ENCODE measurements around the gene COPS9.

COPS9 gene

GRCh38 chr2:240149943-240150784, 14.1 kb upstream of the COPS9 start:
- no peaks in the 10 kb centered on the region for H3K9me3 ChIP-seq (ENCODE audit: insufficient read depth, low read depth, low read length)
- no peaks in the 10 kb centered on the region for H3K36me3 ChIP-seq (ENCODE audit: insufficient read depth, low read length)
- H3K4me1 ChIP-seq (ENCODE audit: insufficient read depth, low read length, poor library complexity, severe bottlenecking): no peaks in the 10 kb centered on the region
- H3K27me3 ChIP-seq (ENCODE audit: insufficient read depth, low read length, poor library complexity, severe bottlenecking): no peaks in the 10 kb centered on the region
- H4K20me1 ChIP-seq (ENCODE audit: insufficient read depth, low read length, poor library complexity, severe bottlenecking): no peaks in the 10 kb centered on the region
- H3K4me2 ChIP-seq (ENCODE audit: low read depth, low read length, poor library complexity, severe bottlenecking): no peak overlapping the region
- no peaks in the 10 kb centered on the region for H3K9me2 ChIP-seq (replicated peaks; ENCODE audit: low read depth, low read length)
- H3K79me2 ChIP-seq (ENCODE audit: insufficient read depth, low read length): no peaks in the 10 kb centered on the region
- H3K9ac ChIP-seq (ENCODE audit: low read depth, low read length, poor library complexity, severe bottlenecking): no peak overlapping the region
- no peak for TF ChIP-seq EZH2phosphoT487 (IDR thresholded peaks at IDR 0.05; ENCODE audit: borderline replicate concordance)
- peak; percentile 87 for TF ChIP-seq CTCF (conservative IDR thresholded peaks at IDR 0.05; ENCODE audit: low read length)
- peak overlapping the region; percentile 63; the same call in 1 of the 2 replicates for H2AFZ ChIP-seq (ENCODE audit: low read length)
- no peaks in the 10 kb centered on the region for H3F3A ChIP-seq (ENCODE audit: low read depth)
- no peak overlapping the region for H3K4me3 ChIP-seq (ENCODE audit: low read length, poor library complexity, severe bottlenecking)

- Histone ChIP-seq H3K4me2 (ENCODE audit: low read depth, low read length, poor library complexity, severe bottlenecking) (no peak overlapping the region), H3K9ac (ENCODE audit: low read depth, low read length, poor library complexity, severe bottlenecking) (no peak overlapping the region), H3K27me3 (ENCODE audit: insufficient read depth, low read length, poor library complexity, severe bottlenecking) (no peaks in the 10 kb centered on the region), H3K4me3 (ENCODE audit: low read length, poor library complexity, severe bottlenecking) (no peak overlapping the region), H3K4me1 (ENCODE audit: insufficient read depth, low read length, poor library complexity, severe bottlenecking) (no peaks in the 10 kb centered on the region), H3K9me2 (replicated peaks; ENCODE audit: low read depth, low read length) (no peaks in the 10 kb centered on the region), H3K36me3 (ENCODE audit: insufficient read depth, low read length) (no peaks in the 10 kb centered on the region), H2AFZ (ENCODE audit: low read length) (no peak overlapping the region), H4K20me1 (ENCODE audit: insufficient read depth, low read length, poor library complexity, severe bottlenecking) (no peaks in the 10 kb centered on the region), H3K9me3 (ENCODE audit: insufficient read depth, low read depth, low read length) (no peaks in the 10 kb centered on the region), H3K79me2 (ENCODE audit: insufficient read depth, low read length) (no peaks in the 10 kb centered on the region), H3F3A (ENCODE audit: low read depth) (no peaks in the 10 kb centered on the region)
- no peak for TF ChIP-seq EZH2phosphoT487 (IDR thresholded peaks at IDR 0.05; ENCODE audit: borderline replicate concordance)
- no peak for TF ChIP-seq CTCF (conservative IDR thresholded peaks at IDR 0.05; ENCODE audit: low read length)
Observed at GRCh38 chr2:240147911-240148587, 11.9 kb upstream of the COPS9 start.

- Histone ChIP-seq H3K27me3 (ENCODE audit: insufficient read depth, low read length, poor library complexity, severe bottlenecking) (no peaks in the 10 kb centered on the region), H3F3A (ENCODE audit: low read depth) (no peaks in the 10 kb centered on the region)
- TF ChIP-seq EZH2phosphoT487 (IDR thresholded peaks at IDR 0.05; ENCODE audit: borderline replicate concordance): no peak
- no peak for TF ChIP-seq CTCF (conservative IDR thresholded peaks at IDR 0.05; ENCODE audit: low read length)
Observed at GRCh38 chr2:240147382-240147781, 11.3 kb upstream of the COPS9 start.

More at GRCh38 chr2:240147382-240147781, 11.3 kb upstream of the COPS9 start:
- no peak overlapping the region for H3K9ac ChIP-seq (ENCODE audit: low read depth, low read length, poor library complexity, severe bottlenecking)
- H3K4me2 ChIP-seq (ENCODE audit: low read depth, low read length, poor library complexity, severe bottlenecking): no peak overlapping the region
- H3K9me3 ChIP-seq (ENCODE audit: insufficient read depth, low read depth, low read length): no peaks in the 10 kb centered on the region
- no peaks in the 10 kb centered on the region for H4K20me1 ChIP-seq (ENCODE audit: insufficient read depth, low read length, poor library complexity, severe bottlenecking)
- H3K4me3 ChIP-seq (ENCODE audit: low read length, poor library complexity, severe bottlenecking): no peak overlapping the region
- H3K79me2 ChIP-seq (ENCODE audit: insufficient read depth, low read length): no peaks in the 10 kb centered on the region
- no peaks in the 10 kb centered on the region for H3K36me3 ChIP-seq (ENCODE audit: insufficient read depth, low read length)
- H3K4me1 ChIP-seq (ENCODE audit: insufficient read depth, low read length, poor library complexity, severe bottlenecking): no peaks in the 10 kb centered on the region
- H3K9me2 ChIP-seq (replicated peaks; ENCODE audit: low read depth, low read length): no peaks in the 10 kb centered on the region
- H2AFZ ChIP-seq (ENCODE audit: low read length): no peak overlapping the region
